GM21526 (cell line): Measurements from ENCODE around the gene SEPTIN8.

Source experiments
- ATAC-seq: cut with Tn5 transposase; IDR thresholded peaks from one replicate; pipeline ENCODE4 v1.9.1; 2021; ENCODE audit warnings: moderate library complexity; ENCODE audit not compliant: unreplicated experiment, low FRiP score

Gene SEPTIN8

GRCh38 chr5:132718544-132719312, 58.3 kb downstream of the SEPTIN8 start:
- ATAC-seq, result no peak

- no peak for ATAC-seq
These were observed 62.4 kb downstream of the SEPTIN8 start for GRCh38 chr5:132714456-132715307.

- ATAC-seq, result no peak
These were observed 68.4 kb downstream of the SEPTIN8 start for GRCh38 chr5:132708645-132709044.

GRCh38 chr5:132704875-132705274, 72.2 kb downstream of the SEPTIN8 start:
- no peak for ATAC-seq
